ENCODE data around the gene HUWE1.
"Not testable (repeated sequence)": the region's sequence is repeated elsewhere in the genome, so short reads cannot be mapped to it uniquely, and the experiment has no call there.

The HUWE1 gene

GRCh38 chrX:53571494-53571893, 115.0 kb downstream of the HUWE1 start:
- ATAC-seq (replicated peaks) (no peak), DNase-seq (no peak)
- H3K27me3 Mint-ChIP-seq, result no peaks in the 10 kb centered on the region
- H3K4me3 Mint-ChIP-seq, result no peak overlapping the region
- H3K4me1 Mint-ChIP-seq (ENCODE audit: low read depth in 2 of 2), result peaks cover 0 to 3% of the 10 kb centered on the region in 2 donors
- H3K9me3 Mint-ChIP-seq, result no peaks in the 10 kb centered on the region
- H3K36me3 Mint-ChIP-seq (ENCODE audit: insufficient read depth), result peaks cover 59% of the 10 kb centered on the region
- no peak overlapping the region for H3K27ac Mint-ChIP-seq

DNA sequence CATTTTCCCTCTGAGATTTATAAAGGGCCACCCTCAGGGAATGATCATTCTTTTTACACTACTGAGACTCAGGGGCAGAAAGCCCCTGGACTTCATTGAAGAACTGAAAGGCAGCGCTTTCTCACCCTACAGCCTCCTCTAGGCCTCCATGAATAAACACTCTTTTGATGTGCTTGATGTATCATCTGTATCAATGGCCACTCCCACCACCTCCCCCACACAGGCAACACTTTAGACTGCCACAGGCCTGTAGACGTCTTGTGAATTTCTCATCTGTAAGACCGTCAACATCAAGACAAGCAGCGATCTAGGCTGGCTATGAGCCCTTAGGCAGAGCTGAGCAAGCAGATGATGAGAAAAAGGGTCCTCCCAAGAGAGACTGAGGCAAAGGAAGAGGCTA, 123.2 kb downstream of the HUWE1 start:
- Mint-ChIP-seq H3K4me3 (no peak overlapping the region), H3K27me3 (no peaks in the 10 kb centered on the region), H3K27ac (no peak overlapping the region), H3K4me1 (ENCODE audit: low read depth in 2 of 2) (no peaks in the 10 kb centered on the region), H3K36me3 (ENCODE audit: insufficient read depth) (peaks cover 91% of the 10 kb centered on the region), H3K9me3 (no peaks in the 10 kb centered on the region)
- ATAC-seq (replicated peaks), result no peak
- no peak for DNase-seq

DNA sequence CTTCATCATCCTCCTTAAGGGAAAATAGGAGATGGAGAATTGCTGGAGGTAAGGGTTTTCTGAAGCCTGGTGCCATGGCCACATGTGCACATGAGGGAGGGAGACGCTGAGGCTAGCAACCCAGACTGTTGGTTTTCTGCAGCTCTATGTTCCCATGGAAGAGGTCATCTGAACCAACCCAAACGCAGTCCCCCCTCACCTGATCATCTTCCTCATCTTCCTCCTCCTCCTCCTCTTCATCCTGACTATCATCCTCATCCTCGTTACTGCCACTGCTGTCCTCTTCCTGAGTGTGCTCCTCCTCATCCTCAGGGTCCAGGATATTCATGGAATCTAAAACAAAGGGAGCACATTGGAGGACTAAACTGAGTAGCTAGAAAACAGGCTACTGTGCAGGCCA, 124.6 kb downstream of the HUWE1 start:
- peaks cover 91% of the 10 kb centered on the region for H3K36me3 Mint-ChIP-seq (ENCODE audit: insufficient read depth)
- H3K4me3 Mint-ChIP-seq, result no peak overlapping the region
- ATAC-seq (replicated peaks), result no peak
- no peak for DNase-seq
- no peaks in the 10 kb centered on the region for H3K9me3 Mint-ChIP-seq
- no peak overlapping the region for H3K27ac Mint-ChIP-seq
- no peaks in the 10 kb centered on the region for H3K27me3 Mint-ChIP-seq
- no peaks in the 10 kb centered on the region for H3K4me1 Mint-ChIP-seq (ENCODE audit: low read depth in 2 of 2)

GRCh38 chrX:53558646-53559045, 127.9 kb downstream of the HUWE1 start:
- Mint-ChIP-seq H3K4me1 (ENCODE audit: low read depth in 2 of 2) (no peaks in the 10 kb centered on the region), H3K9me3 (no peaks in the 10 kb centered on the region), H3K4me3 (no peak overlapping the region), H3K27me3 (no peaks in the 10 kb centered on the region), H3K36me3 (ENCODE audit: insufficient read depth) (peaks cover 77% of the 10 kb centered on the region), H3K27ac (no peak overlapping the region)
- DNase-seq (no peak), ATAC-seq (replicated peaks) (no peak)

DNA sequence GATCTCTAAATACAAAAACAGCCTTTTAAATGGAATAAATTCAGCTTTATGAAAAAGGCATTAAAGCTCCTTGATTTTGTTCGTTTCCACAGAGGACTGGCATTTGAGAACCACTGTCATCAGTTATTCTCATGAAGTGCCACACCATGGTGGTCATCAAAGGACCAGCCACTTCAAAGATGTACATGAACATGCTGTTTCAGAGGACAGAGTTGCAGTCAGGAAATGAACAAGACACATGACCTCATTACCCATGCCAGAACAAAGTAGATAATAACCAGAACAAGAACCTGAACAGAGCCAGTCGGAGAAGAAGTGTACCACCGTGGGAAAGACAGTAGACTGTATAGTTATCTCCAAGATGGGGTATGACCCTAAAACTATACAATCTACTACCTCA, 129.7 kb downstream of the HUWE1 start:
- H3K36me3 Mint-ChIP-seq (ENCODE audit: insufficient read depth), result peaks cover 74% of the 10 kb centered on the region
- ATAC-seq (replicated peaks) (no peak), DNase-seq (no peak)
- H3K4me1 Mint-ChIP-seq (ENCODE audit: low read depth in 2 of 2), result no peaks in the 10 kb centered on the region
- H3K27me3 Mint-ChIP-seq, result no peaks in the 10 kb centered on the region
- H3K27ac Mint-ChIP-seq, result peak overlapping the region in 1 of 2 donors; percentile 60
- no peaks in the 10 kb centered on the region for H3K9me3 Mint-ChIP-seq
- H3K4me3 Mint-ChIP-seq, result no peak overlapping the region

- no peak overlapping the region for H3K4me3 Mint-ChIP-seq
- H3K36me3 Mint-ChIP-seq (ENCODE audit: insufficient read depth), result peaks cover 70% of the 10 kb centered on the region
- H3K4me1 Mint-ChIP-seq (ENCODE audit: low read depth in 2 of 2), result peaks cover 8 to 13% of the 10 kb centered on the region in 2 donors
- DNase-seq (no peak), ATAC-seq (replicated peaks) (no peak)
- no peaks in the 10 kb centered on the region for H3K27me3 Mint-ChIP-seq
- H3K27ac Mint-ChIP-seq, result no peak overlapping the region
- H3K9me3 Mint-ChIP-seq, result no peaks in the 10 kb centered on the region
These were observed 135.6 kb downstream of the HUWE1 start for GRCh38 chrX:53550756-53551463.

- Mint-ChIP-seq H3K27ac (peak overlapping the region; percentile 90 to 95), H3K36me3 (ENCODE audit: insufficient read depth) (peaks cover 74% of the 10 kb centered on the region), H3K27me3 (no peaks in the 10 kb centered on the region), H3K9me3 (no peaks in the 10 kb centered on the region), H3K4me1 (ENCODE audit: low read depth in 2 of 2) (peaks cover 8 to 13% of the 10 kb centered on the region in 2 donors), H3K4me3 (no peak overlapping the region)
- peak; percentile 1 to 9 (median 6) for DNase-seq
- peak; percentile 82 for ATAC-seq (replicated peaks)
These were observed 138.9 kb downstream of the HUWE1 start for GRCh38 chrX:53547668-53548067.

- H3K4me1 Mint-ChIP-seq (ENCODE audit: low read depth in 2 of 2), result peaks cover 8 to 12% of the 10 kb centered on the region in 2 donors
- H3K27ac Mint-ChIP-seq, result no peak overlapping the region
- H3K4me3 Mint-ChIP-seq, result no peak overlapping the region
- peaks cover 80% of the 10 kb centered on the region for H3K36me3 Mint-ChIP-seq (ENCODE audit: insufficient read depth)
- no peaks in the 10 kb centered on the region for H3K27me3 Mint-ChIP-seq
- no peaks in the 10 kb centered on the region for H3K9me3 Mint-ChIP-seq
- no peak for DNase-seq
- ATAC-seq (replicated peaks), result no peak
These were observed 141.6 kb downstream of the HUWE1 start for GRCh38 chrX:53544936-53545335.

DNA sequence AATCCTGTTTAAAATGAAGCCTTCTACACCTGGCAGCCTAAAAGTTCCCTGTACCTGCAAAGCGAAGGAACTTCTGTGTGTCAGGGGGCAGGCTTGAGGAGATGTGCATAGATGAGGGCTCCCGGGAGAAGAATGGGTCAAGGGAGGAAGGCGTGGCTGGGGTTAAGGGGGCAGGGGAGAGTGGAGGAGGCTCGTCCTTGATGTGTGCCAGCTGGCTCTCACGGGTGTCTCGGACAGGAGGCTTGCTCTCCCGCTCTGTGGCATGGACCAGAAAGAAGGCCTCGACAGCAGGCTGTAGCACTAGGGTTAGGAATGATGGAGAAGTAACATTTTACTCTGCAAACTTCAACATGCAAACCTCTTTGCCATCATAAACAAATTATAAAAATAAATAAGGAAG, 147.7 kb downstream of the HUWE1 start:
- H3K27me3 Mint-ChIP-seq, result no peaks in the 10 kb centered on the region
- DNase-seq, result no peak
- no peaks in the 10 kb centered on the region for H3K4me1 Mint-ChIP-seq (ENCODE audit: low read depth in 2 of 2)
- H3K27ac Mint-ChIP-seq, result no peak overlapping the region
- peaks cover 82% of the 10 kb centered on the region for H3K36me3 Mint-ChIP-seq (ENCODE audit: insufficient read depth)
- no peak for ATAC-seq (replicated peaks)
- H3K4me3 Mint-ChIP-seq, result no peak overlapping the region
- H3K9me3 Mint-ChIP-seq, result no peaks in the 10 kb centered on the region

GRCh38 chrX:53531255-53531966, 155.1 kb downstream of the HUWE1 start:
- not testable (repeated sequence) for H3K9me3 Mint-ChIP-seq; H3K4me1 Mint-ChIP-seq (ENCODE audit: low read depth in 2 of 2); H3K27me3 Mint-ChIP-seq; DNase-seq; H3K4me3 Mint-ChIP-seq; ATAC-seq (replicated peaks)
- Mint-ChIP-seq H3K36me3 (ENCODE audit: insufficient read depth) (peaks cover 45% of the 10 kb centered on the region), H3K27ac (peak overlapping the region; percentile 60 to 79)

- Mint-ChIP-seq H3K4me3 (no peak overlapping the region), H3K27me3 (no peaks in the 10 kb centered on the region), H3K4me1 (ENCODE audit: low read depth in 2 of 2) (peaks cover 0 to 2% of the 10 kb centered on the region in 2 donors), H3K27ac (no peak overlapping the region), H3K9me3 (no peaks in the 10 kb centered on the region), H3K36me3 (ENCODE audit: insufficient read depth) (peaks cover 12% of the 10 kb centered on the region)
- ATAC-seq (replicated peaks) (no peak), DNase-seq (no peak)
These were observed 159.5 kb downstream of the HUWE1 start for GRCh38 chrX:53526999-53527398.

- ATAC-seq (replicated peaks), result no peak
- Mint-ChIP-seq H3K9me3 (no peaks in the 10 kb centered on the region), H3K36me3 (ENCODE audit: insufficient read depth) (no peaks in the 10 kb centered on the region), H3K27me3 (peaks cover 0 to 6% of the 10 kb centered on the region in 2 donors), H3K4me1 (ENCODE audit: low read depth in 2 of 2) (no peaks in the 10 kb centered on the region), H3K27ac (peak overlapping the region in 1 of 2 donors; percentile 44), H3K4me3 (no peak overlapping the region)
- DNase-seq, result no peak
These were observed 175.2 kb downstream of the HUWE1 start for GRCh38 chrX:53511322-53511721.

GRCh38 chrX:53504035-53504434, 182.5 kb downstream of the HUWE1 start:
- H3K4me3 Mint-ChIP-seq; ATAC-seq (replicated peaks); H3K27me3 Mint-ChIP-seq; H3K36me3 Mint-ChIP-seq (ENCODE audit: insufficient read depth); DNase-seq; H3K9me3 Mint-ChIP-seq; H3K27ac Mint-ChIP-seq; H3K4me1 Mint-ChIP-seq (ENCODE audit: low read depth in 2 of 2): not testable (repeated sequence)

GRCh38 chrX:53494436-53494835, 192.1 kb downstream of the HUWE1 start:
- no peak overlapping the region for H3K27ac Mint-ChIP-seq
- H3K4me1 Mint-ChIP-seq (ENCODE audit: low read depth in 2 of 2), result no peaks in the 10 kb centered on the region
- peaks cover 4 to 8% of the 10 kb centered on the region in 2 donors for H3K27me3 Mint-ChIP-seq
- H3K4me3 Mint-ChIP-seq, result no peak overlapping the region
- no peak for ATAC-seq (replicated peaks)
- DNase-seq, result no peak
- H3K36me3 Mint-ChIP-seq (ENCODE audit: insufficient read depth), result peaks cover 4% of the 10 kb centered on the region
- no peaks in the 10 kb centered on the region for H3K9me3 Mint-ChIP-seq

All from effector memory CD8-positive, alpha-beta T cell (primary cell).